Measurements from ENCODE around the gene PPP2R5C. TPM values are rescaled to one million over a fixed set of nuclear protein-coding genes. Genes with fewer than 3 reads are reported as not detected.

The PPP2R5C gene
- total RNA-seq, 1 experiment from 2014 or later, result 89.9 TPM

- TF ChIP-seq, protein P1, sequence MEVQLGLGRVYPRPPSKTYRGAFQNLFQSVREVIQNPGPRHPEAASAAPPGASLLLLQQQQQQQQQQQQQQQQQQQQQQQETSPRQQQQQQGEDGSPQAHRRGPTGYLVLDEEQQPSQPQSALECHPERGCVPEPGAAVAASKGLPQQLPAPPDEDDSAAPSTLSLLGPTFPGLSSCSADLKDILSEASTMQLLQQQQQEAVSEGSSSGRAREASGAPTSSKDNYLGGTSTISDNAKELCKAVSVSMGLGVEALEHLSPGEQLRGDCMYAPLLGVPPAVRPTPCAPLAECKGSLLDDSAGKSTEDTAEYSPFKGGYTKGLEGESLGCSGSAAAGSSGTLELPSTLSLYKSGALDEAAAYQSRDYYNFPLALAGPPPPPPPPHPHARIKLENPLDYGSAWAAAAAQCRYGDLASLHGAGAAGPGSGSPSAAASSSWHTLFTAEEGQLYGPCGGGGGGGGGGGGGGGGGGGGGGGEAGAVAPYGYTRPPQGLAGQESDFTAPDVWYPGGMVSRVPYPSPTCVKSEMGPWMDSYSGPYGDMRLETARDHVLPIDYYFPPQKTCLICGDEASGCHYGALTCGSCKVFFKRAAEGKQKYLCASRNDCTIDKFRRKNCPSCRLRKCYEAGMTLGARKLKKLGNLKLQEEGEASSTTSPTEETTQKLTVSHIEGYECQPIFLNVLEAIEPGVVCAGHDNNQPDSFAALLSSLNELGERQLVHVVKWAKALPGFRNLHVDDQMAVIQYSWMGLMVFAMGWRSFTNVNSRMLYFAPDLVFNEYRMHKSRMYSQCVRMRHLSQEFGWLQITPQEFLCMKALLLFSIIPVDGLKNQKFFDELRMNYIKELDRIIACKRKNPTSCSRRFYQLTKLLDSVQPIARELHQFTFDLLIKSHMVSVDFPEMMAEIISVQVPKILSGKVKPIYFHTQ (CRISPR knock-in tag; IDR thresholded peaks at IDR 0.05), result no peak
- no peak for TF ChIP-seq OVOL2 (CRISPR knock-in tag; IDR thresholded peaks at IDR 0.05; ENCODE audit: borderline replicate concordance)
- TF ChIP-seq NFATC4 (CRISPR knock-in tag; IDR thresholded peaks at IDR 0.05), result no peak
- no peak for TF ChIP-seq GABPB1 (CRISPR knock-in tag; IDR thresholded peaks at IDR 0.05)
- no peak for TF ChIP-seq ZNF512 (CRISPR knock-in tag; IDR thresholded peaks at IDR 0.05; ENCODE audit: borderline replicate concordance)
- no peak for TF ChIP-seq ZNF121 (CRISPR knock-in tag; IDR thresholded peaks at IDR 0.05)
- TF ChIP-seq ESRRA (CRISPR knock-in tag; IDR thresholded peaks at IDR 0.05; ENCODE audit: borderline replicate concordance), result no peak
- no peak for TF ChIP-seq HMGA2 (CRISPR knock-in tag; IDR thresholded peaks at IDR 0.05)
These were observed 82.7 kb downstream of the PPP2R5C start (continued) for GRCh38 chr14:101844219-101844618.

- TF ChIP-seq, protein P2, sequence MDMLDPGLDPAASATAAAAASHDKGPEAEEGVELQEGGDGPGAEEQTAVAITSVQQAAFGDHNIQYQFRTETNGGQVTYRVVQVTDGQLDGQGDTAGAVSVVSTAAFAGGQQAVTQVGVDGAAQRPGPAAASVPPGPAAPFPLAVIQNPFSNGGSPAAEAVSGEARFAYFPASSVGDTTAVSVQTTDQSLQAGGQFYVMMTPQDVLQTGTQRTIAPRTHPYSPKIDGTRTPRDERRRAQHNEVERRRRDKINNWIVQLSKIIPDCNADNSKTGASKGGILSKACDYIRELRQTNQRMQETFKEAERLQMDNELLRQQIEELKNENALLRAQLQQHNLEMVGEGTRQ (CRISPR knock-in tag; IDR thresholded peaks at IDR 0.05), result no peak
- TF ChIP-seq, protein P3, sequence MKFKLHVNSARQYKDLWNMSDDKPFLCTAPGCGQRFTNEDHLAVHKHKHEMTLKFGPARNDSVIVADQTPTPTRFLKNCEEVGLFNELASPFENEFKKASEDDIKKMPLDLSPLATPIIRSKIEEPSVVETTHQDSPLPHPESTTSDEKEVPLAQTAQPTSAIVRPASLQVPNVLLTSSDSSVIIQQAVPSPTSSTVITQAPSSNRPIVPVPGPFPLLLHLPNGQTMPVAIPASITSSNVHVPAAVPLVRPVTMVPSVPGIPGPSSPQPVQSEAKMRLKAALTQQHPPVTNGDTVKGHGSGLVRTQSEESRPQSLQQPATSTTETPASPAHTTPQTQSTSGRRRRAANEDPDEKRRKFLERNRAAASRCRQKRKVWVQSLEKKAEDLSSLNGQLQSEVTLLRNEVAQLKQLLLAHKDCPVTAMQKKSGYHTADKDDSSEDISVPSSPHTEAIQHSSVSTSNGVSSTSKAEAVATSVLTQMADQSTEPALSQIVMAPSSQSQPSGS (CRISPR knock-in tag; IDR thresholded peaks at IDR 0.05; ENCODE audit: borderline replicate concordance, low read depth), result no peak
- no peak for TF ChIP-seq ZNF138 (CRISPR knock-in tag; conservative IDR thresholded peaks at IDR 0.05)
- no peak for TF ChIP-seq KAT7 (CRISPR knock-in tag; IDR thresholded peaks at IDR 0.05; ENCODE audit: borderline replicate concordance)
- TF ChIP-seq, protein P4, sequence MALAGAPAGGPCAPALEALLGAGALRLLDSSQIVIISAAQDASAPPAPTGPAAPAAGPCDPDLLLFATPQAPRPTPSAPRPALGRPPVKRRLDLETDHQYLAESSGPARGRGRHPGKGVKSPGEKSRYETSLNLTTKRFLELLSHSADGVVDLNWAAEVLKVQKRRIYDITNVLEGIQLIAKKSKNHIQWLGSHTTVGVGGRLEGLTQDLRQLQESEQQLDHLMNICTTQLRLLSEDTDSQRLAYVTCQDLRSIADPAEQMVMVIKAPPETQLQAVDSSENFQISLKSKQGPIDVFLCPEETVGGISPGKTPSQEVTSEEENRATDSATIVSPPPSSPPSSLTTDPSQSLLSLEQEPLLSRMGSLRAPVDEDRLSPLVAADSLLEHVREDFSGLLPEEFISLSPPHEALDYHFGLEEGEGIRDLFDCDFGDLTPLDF (CRISPR knock-in tag; IDR thresholded peaks at IDR 0.05), result no peak
- no peak for TF ChIP-seq SMAD3 (CRISPR knock-in tag; IDR thresholded peaks at IDR 0.05; ENCODE audit: borderline replicate concordance)
- no peak for TF ChIP-seq ZNF671 (CRISPR knock-in tag; IDR thresholded peaks at IDR 0.05)
- TF ChIP-seq NFYB (CRISPR knock-in tag; conservative IDR thresholded peaks at IDR 0.05; ENCODE audit: low read depth), result no peak
- no peak for TF ChIP-seq TCF7 (CRISPR knock-in tag; IDR thresholded peaks at IDR 0.05; ENCODE audit: low read depth)
- no peak for TF ChIP-seq ESRRA (CRISPR knock-in tag; IDR thresholded peaks at IDR 0.05; ENCODE audit: borderline replicate concordance)
- TF ChIP-seq SMAD4 (CRISPR knock-in tag; IDR thresholded peaks at IDR 0.05), result no peak
- TF ChIP-seq, protein P5, sequence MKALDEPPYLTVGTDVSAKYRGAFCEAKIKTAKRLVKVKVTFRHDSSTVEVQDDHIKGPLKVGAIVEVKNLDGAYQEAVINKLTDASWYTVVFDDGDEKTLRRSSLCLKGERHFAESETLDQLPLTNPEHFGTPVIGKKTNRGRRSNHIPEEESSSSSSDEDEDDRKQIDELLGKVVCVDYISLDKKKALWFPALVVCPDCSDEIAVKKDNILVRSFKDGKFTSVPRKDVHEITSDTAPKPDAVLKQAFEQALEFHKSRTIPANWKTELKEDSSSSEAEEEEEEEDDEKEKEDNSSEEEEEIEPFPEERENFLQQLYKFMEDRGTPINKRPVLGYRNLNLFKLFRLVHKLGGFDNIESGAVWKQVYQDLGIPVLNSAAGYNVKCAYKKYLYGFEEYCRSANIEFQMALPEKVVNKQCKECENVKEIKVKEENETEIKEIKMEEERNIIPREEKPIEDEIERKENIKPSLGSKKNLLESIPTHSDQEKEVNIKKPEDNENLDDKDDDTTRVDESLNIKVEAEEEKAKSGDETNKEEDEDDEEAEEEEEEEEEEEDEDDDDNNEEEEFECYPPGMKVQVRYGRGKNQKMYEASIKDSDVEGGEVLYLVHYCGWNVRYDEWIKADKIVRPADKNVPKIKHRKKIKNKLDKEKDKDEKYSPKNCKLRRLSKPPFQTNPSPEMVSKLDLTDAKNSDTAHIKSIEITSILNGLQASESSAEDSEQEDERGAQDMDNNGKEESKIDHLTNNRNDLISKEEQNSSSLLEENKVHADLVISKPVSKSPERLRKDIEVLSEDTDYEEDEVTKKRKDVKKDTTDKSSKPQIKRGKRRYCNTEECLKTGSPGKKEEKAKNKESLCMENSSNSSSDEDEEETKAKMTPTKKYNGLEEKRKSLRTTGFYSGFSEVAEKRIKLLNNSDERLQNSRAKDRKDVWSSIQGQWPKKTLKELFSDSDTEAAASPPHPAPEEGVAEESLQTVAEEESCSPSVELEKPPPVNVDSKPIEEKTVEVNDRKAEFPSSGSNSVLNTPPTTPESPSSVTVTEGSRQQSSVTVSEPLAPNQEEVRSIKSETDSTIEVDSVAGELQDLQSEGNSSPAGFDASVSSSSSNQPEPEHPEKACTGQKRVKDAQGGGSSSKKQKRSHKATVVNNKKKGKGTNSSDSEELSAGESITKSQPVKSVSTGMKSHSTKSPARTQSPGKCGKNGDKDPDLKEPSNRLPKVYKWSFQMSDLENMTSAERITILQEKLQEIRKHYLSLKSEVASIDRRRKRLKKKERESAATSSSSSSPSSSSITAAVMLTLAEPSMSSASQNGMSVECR (CRISPR knock-in tag; IDR thresholded peaks at IDR 0.05; ENCODE audit: borderline replicate concordance), result no peak
- Mint-ChIP-seq H3K4me1 (peaks cover 31% of the 10 kb centered on the region), H3K9me3 (no peaks in the 10 kb centered on the region), H3K27me3 (ENCODE audit: low read depth) (no peaks in the 10 kb centered on the region), H3K4me3 (no peak overlapping the region), H3K27ac (0 out of 2 replicates have a peak overlapping the region, but pooled peaks have one; percentile 21), H3K36me3 (no peaks in the 10 kb centered on the region)
- ATAC-seq, result no peak
- ChIA-PET POLR2A (no interaction called here), CTCF (interaction anchor here (1.1 to 2.4 kb wide), 2 partner anchors 74 to 138 kb away, joined by 3 to 14 read pairs; no protein-coding TSS in a partner anchor)
- DNase-seq (ENCODE audit: low spot score), result no peak
These were observed 83.2 kb downstream of the PPP2R5C start for GRCh38 chr14:101844751-101845150.

All from WTC11 (cell line).